AG10803 (cell line): ENCODE results near the gene ARHGEF17.

Experiments used
- DNase-seq: peaks from one replicate; pipeline ENCODE4 v3.0.0; 2010; ENCODE audit warnings: low read depth
- H3K4me3 ChIP-seq: 2 replicates; pipeline ENCODE4 v1.5.1; 2011; ENCODE audit warnings: mild to moderate bottlenecking, low read length, control low read depth
- TF ChIP-seq, protein P1 (sequence below): conservative IDR thresholded peaks from 2 replicates; pipeline ENCODE4 v1.5.1; 2011; ENCODE audit warnings: mild to moderate bottlenecking, low read length, control low read depth, inconsistent platforms

ARHGEF17 gene

GRCh38 chr11:73283276-73284000, 24.6 kb upstream of the ARHGEF17 start:
- TF ChIP-seq, protein P1, sequence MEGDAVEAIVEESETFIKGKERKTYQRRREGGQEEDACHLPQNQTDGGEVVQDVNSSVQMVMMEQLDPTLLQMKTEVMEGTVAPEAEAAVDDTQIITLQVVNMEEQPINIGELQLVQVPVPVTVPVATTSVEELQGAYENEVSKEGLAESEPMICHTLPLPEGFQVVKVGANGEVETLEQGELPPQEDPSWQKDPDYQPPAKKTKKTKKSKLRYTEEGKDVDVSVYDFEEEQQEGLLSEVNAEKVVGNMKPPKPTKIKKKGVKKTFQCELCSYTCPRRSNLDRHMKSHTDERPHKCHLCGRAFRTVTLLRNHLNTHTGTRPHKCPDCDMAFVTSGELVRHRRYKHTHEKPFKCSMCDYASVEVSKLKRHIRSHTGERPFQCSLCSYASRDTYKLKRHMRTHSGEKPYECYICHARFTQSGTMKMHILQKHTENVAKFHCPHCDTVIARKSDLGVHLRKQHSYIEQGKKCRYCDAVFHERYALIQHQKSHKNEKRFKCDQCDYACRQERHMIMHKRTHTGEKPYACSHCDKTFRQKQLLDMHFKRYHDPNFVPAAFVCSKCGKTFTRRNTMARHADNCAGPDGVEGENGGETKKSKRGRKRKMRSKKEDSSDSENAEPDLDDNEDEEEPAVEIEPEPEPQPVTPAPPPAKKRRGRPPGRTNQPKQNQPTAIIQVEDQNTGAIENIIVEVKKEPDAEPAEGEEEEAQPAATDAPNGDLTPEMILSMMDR = no peak
- no peak overlapping the region for H3K4me3 ChIP-seq
- no peak for DNase-seq

DNA sequence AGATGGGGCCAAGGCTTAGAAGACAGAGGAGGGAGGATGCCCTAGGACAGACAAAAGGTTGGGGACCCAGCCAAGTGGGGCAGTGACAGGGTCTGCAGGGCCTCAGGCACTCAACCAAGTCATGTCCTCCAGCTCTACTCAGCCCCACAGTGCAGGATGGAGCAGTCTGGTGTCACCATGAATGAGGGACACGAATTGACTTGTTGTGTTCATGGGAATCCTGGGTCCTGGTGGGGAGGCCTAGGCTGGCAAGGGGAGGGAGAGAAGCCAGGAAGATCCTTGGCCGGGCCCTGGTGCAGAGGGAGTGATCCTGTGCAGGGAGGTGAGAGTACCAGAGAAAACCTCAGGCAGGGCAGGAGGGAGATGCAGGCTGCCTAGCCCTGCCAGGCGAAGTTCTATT, 24.0 kb upstream of the ARHGEF17 start:
- TF ChIP-seq, protein P1 = no peak
- no peak for DNase-seq
- no peak overlapping the region for H3K4me3 ChIP-seq

GRCh38 chr11:73285721-73286120, 22.4 kb upstream of the ARHGEF17 start:
- H3K4me3 ChIP-seq = no peak overlapping the region
- TF ChIP-seq, protein P1 = no peak
- no peak for DNase-seq

GRCh38 chr11:73286240-73286810, 21.8 kb upstream of the ARHGEF17 start:
- H3K4me3 ChIP-seq = no peak overlapping the region
- no peak for DNase-seq
- TF ChIP-seq, protein P1 = no peak

DNA sequence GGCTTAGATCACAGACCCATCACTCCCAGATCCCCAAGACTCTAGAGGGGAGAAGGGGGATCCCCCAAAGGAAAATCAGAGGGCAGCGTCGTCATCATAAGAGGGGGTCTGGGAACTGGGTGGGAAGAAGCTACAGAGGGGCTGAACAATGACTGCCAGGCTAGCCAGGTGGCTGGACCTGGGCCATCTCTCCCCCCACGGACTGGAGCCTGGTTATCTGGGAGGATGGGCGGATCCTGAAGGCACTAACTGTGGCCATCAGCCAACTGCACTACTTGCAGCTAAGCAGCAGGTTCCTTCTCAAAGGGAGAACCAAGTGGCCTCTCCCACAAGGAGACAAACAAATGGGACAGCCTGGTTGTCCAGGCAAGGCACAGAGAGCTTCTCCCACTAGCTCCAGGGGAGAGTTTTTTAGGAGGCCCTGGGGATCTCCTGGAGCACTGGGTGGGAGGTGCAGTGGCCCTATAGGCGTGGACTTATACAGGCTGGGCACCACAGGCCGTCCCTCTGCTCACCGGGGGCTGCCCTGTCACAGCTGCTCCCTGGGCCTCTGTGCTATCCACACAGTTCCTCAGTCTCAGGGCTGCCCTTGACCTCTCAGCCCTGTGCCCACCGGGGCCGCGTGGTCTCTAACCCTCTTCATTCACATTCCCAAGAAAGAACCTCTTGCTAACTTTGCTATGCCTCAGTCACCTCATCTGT, 20.5 kb upstream of the ARHGEF17 start:
- no peak overlapping the region for H3K4me3 ChIP-seq
- DNase-seq = no peak
- TF ChIP-seq, protein P1 = no peak

DNA sequence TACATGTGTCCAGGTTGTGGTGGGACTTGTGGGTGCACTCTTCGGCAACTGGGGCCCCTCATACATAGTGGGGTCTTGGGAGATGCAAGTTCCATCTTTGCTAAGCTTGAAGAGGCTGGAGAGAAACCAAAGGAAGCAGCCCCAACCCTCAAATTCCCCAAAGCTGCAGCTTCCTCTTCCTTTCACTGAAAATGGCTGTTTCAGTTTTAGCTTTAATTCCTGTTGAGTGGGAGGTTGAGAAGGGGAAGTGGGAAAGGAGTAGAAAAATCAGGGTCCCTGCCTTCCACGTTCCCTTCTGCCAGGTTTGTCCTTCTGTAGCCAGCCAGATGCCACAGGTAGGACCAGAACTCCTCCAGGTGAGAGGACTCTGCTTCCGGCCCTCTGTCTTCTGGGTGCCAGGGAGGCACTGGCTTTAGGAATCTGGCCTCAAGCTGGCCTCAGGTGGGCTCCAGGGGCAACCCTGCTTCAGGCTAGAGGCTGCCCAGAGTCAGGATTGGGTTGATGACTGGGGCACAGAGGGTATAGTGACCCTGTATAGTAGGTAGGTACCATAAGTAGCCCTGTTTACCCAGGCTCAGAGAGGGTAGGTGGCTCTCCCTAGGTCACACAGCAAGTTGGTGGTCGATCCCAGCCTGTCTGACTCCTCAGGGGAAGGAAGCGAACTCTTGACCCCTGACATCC, 19.7 kb upstream of the ARHGEF17 start:
- TF ChIP-seq, protein P1 = no peak
- DNase-seq = no peak
- H3K4me3 ChIP-seq = no peak overlapping the region
